SJSA1 (cell line): ENCODE results near the gene CCDC54. TPM values are rescaled to one million over a fixed set of nuclear protein-coding genes. Genes with fewer than 3 reads are reported as not detected.
A peak's percentile ranks its signal among the peaks of the same experiment; 100 is the strongest.

Experiments used
- DNase-seq, 2 experiments: peaks; one replicate each; pipeline ENCODE4 v3.0.0-alpha.2; 2015 to 2020; ENCODE audit warnings: low spot score in 2 of 2, low read depth in 1 of 2
- H3K27ac ChIP-seq: fragments of 250-450 bp; sonication (Bioruptor Pico); 2 replicates; pipeline ENCODE4 v1.5.1; 2020; ENCODE audit warnings: mild to moderate bottlenecking, moderate library complexity
- H3K27me3 ChIP-seq: fragments of 250-450 bp; sonication (Bioruptor Pico); replicated peaks from 2 replicates; pipeline ENCODE4 v1.5.1; 2020; ENCODE audit warnings: mild to moderate bottlenecking, moderate library complexity
- H3K36me3 ChIP-seq: fragments of 250-450 bp; sonication (Bioruptor Pico); 2 replicates; pipeline ENCODE4 v1.5.1; 2020; ENCODE audit warnings: mild to moderate bottlenecking
- H3K4me1 ChIP-seq: fragments of 250-450 bp; sonication (Bioruptor Pico); replicated peaks from 2 replicates; pipeline ENCODE4 v1.6.1; 2021; ENCODE audit warnings: mild to moderate bottlenecking
- H3K4me3 ChIP-seq: fragments of 250-450 bp; sonication (Bioruptor Pico); 2 replicates; pipeline ENCODE4 v1.5.1; 2020; ENCODE audit warnings: mild to moderate bottlenecking
- H3K9me3 ChIP-seq: fragments of 250-450 bp; sonication (Bioruptor Pico); replicated peaks from 2 replicates; pipeline ENCODE4 v1.5.1; 2020; ENCODE audit warnings: mild to moderate bottlenecking
- total RNA-seq: library from RNA; depleted of rRNA; stranded (reverse); fragments of >200 nt; shearing (Covaris generic); gene quantifications from 2 replicates; pipeline ENCODE4 v1.2.3, GENCODE V29; 2014

The CCDC54 gene
- total RNA-seq, 1 experiment from 2014 or later = not detected

GRCh38 chr3:107369791-107370190 lies 7.4 kb upstream of the CCDC54 start:
- H3K4me1 ChIP-seq = peaks cover 25% of the 10 kb centered on the region
- no peaks in the 10 kb centered on the region for H3K27me3 ChIP-seq
- no peak overlapping the region for H3K27ac ChIP-seq
- no peaks in the 10 kb centered on the region for H3K36me3 ChIP-seq
- DNase-seq = no peak
- H3K9me3 ChIP-seq = no peaks in the 10 kb centered on the region; the same call in 1 of the 2 replicates
- H3K4me3 ChIP-seq = no peak overlapping the region

GRCh38 chr3:107370907-107371306 lies 6.3 kb upstream of the CCDC54 start:
- peaks cover 25% of the 10 kb centered on the region for H3K4me1 ChIP-seq
- no peak overlapping the region for H3K4me3 ChIP-seq
- no peaks in the 10 kb centered on the region for H3K27me3 ChIP-seq
- H3K36me3 ChIP-seq = no peaks in the 10 kb centered on the region
- H3K9me3 ChIP-seq = no peaks in the 10 kb centered on the region; the same call in 1 of the 2 replicates
- no peak for DNase-seq
- no peak overlapping the region for H3K27ac ChIP-seq

GRCh38 chr3:107372506-107372905 lies 4.7 kb upstream of the CCDC54 start:
- Histone ChIP-seq H3K9me3 (no peaks in the 10 kb centered on the region), H3K27ac (no peak overlapping the region), H3K4me1 (peaks cover 12% of the 10 kb centered on the region), H3K36me3 (no peaks in the 10 kb centered on the region), H3K27me3 (no peaks in the 10 kb centered on the region), H3K4me3 (no peak overlapping the region)
- no peak for DNase-seq

GRCh38 chr3:107373896-107374295 lies 3.3 kb upstream of the CCDC54 start:
- DNase-seq = no peak

GRCh38 chr3:107375682-107376081 lies 1.6 kb upstream of the CCDC54 start:
- H3K27ac ChIP-seq = no peak overlapping the region
- no peak for DNase-seq
- no peaks in the 10 kb centered on the region for H3K36me3 ChIP-seq
- no peaks in the 10 kb centered on the region for H3K9me3 ChIP-seq
- H3K27me3 ChIP-seq = no peaks in the 10 kb centered on the region
- no peak overlapping the region for H3K4me3 ChIP-seq
- H3K4me1 ChIP-seq = no peaks in the 10 kb centered on the region

More at GRCh38 chr3:107373896-107374295, 3.3 kb upstream of the CCDC54 start:
- Histone ChIP-seq H3K4me1 (peaks cover 2% of the 10 kb centered on the region; the same call in 1 of the 2 replicates), H3K27me3 (no peaks in the 10 kb centered on the region), H3K36me3 (no peaks in the 10 kb centered on the region), H3K9me3 (no peaks in the 10 kb centered on the region), H3K4me3 (no peak overlapping the region), H3K27ac (no peak overlapping the region)

GRCh38 chr3:107382631-107383030 lies 5.4 kb downstream of the CCDC54 start:
- H3K27me3 ChIP-seq = no peaks in the 10 kb centered on the region
- no peak overlapping the region for H3K27ac ChIP-seq
- H3K4me3 ChIP-seq = no peak overlapping the region
- H3K4me1 ChIP-seq = no peaks in the 10 kb centered on the region
- no peak for DNase-seq
- no peaks in the 10 kb centered on the region for H3K36me3 ChIP-seq
- no peaks in the 10 kb centered on the region for H3K9me3 ChIP-seq

- Histone ChIP-seq H3K4me1 (no peaks in the 10 kb centered on the region), H3K27ac (no peak overlapping the region), H3K4me3 (no peak overlapping the region), H3K9me3 (no peaks in the 10 kb centered on the region), H3K36me3 (no peaks in the 10 kb centered on the region), H3K27me3 (no peaks in the 10 kb centered on the region)
- no peak for DNase-seq
Observed at GRCh38 chr3:107384428-107384827, 7.2 kb downstream of the CCDC54 start.

- no peaks in the 10 kb centered on the region for H3K27me3 ChIP-seq
Observed at GRCh38 chr3:107384907-107385306, 7.7 kb downstream of the CCDC54 start.

GRCh38 chr3:107387555-107387954 lies 10.3 kb downstream of the CCDC54 start:
- H3K27ac ChIP-seq = no peak overlapping the region
- DNase-seq = no peak
- no peaks in the 10 kb centered on the region for H3K27me3 ChIP-seq
- H3K9me3 ChIP-seq = no peaks in the 10 kb centered on the region
- no peak overlapping the region for H3K4me3 ChIP-seq
- peaks cover 4% of the 10 kb centered on the region for H3K4me1 ChIP-seq
- no peaks in the 10 kb centered on the region for H3K36me3 ChIP-seq

More at GRCh38 chr3:107384907-107385306, 7.7 kb downstream of the CCDC54 start:
- H3K36me3 ChIP-seq = no peaks in the 10 kb centered on the region
- H3K4me3 ChIP-seq = no peak overlapping the region
- DNase-seq = no peak
- no peak overlapping the region for H3K27ac ChIP-seq
- no peaks in the 10 kb centered on the region for H3K4me1 ChIP-seq
- no peaks in the 10 kb centered on the region for H3K9me3 ChIP-seq

- H3K27ac ChIP-seq = peak overlapping the region; percentile 81
- no peak overlapping the region for H3K4me3 ChIP-seq
- H3K27me3 ChIP-seq = no peaks in the 10 kb centered on the region
- peak; percentile 44 to 55 for DNase-seq
- peaks cover 11% of the 10 kb centered on the region for H3K4me1 ChIP-seq
- no peaks in the 10 kb centered on the region for H3K36me3 ChIP-seq
- no peaks in the 10 kb centered on the region for H3K9me3 ChIP-seq
Observed at GRCh38 chr3:107392549-107393165, 15.4 kb downstream of the CCDC54 start.

- peaks cover 11% of the 10 kb centered on the region for H3K4me1 ChIP-seq
- H3K27ac ChIP-seq = no peak overlapping the region
- no peaks in the 10 kb centered on the region for H3K9me3 ChIP-seq
- no peak for DNase-seq
- H3K27me3 ChIP-seq = no peaks in the 10 kb centered on the region
- no peak overlapping the region for H3K4me3 ChIP-seq
- no peaks in the 10 kb centered on the region for H3K36me3 ChIP-seq
Observed at GRCh38 chr3:107394502-107394901, 17.3 kb downstream of the CCDC54 start.

GRCh38 chr3:107395066-107395465 lies 17.8 kb downstream of the CCDC54 start:
- H3K4me3 ChIP-seq = no peak overlapping the region
- no peaks in the 10 kb centered on the region for H3K9me3 ChIP-seq
- no peak overlapping the region for H3K27ac ChIP-seq
- H3K4me1 ChIP-seq = peaks cover 11% of the 10 kb centered on the region
- no peaks in the 10 kb centered on the region for H3K27me3 ChIP-seq
- no peaks in the 10 kb centered on the region for H3K36me3 ChIP-seq
- DNase-seq = no peak

- H3K27ac ChIP-seq = no peak overlapping the region
- H3K4me3 ChIP-seq = no peak overlapping the region
- no peak for DNase-seq
- H3K4me1 ChIP-seq = peaks cover 20% of the 10 kb centered on the region
- H3K9me3 ChIP-seq = no peaks in the 10 kb centered on the region
- H3K27me3 ChIP-seq = no peaks in the 10 kb centered on the region
- H3K36me3 ChIP-seq = no peaks in the 10 kb centered on the region
Observed at GRCh38 chr3:107401301-107401700, 24.1 kb downstream of the CCDC54 start.

GRCh38 chr3:107402214-107402613 lies 25.0 kb downstream of the CCDC54 start:
- no peaks in the 10 kb centered on the region for H3K27me3 ChIP-seq
- no peak overlapping the region for H3K27ac ChIP-seq
- no peak overlapping the region for H3K4me3 ChIP-seq
- no peaks in the 10 kb centered on the region for H3K36me3 ChIP-seq
- no peak for DNase-seq
- peaks cover 20% of the 10 kb centered on the region for H3K4me1 ChIP-seq
- no peaks in the 10 kb centered on the region for H3K9me3 ChIP-seq
